ENCODE measurements around the gene GMPR2.
"Not testable (repeated sequence)": the region's sequence is repeated elsewhere in the genome, so short reads cannot be mapped to it uniquely, and the experiment has no call there.

Gene GMPR2

GRCh38 chr14:24231263-24232120 is 1.2 kb upstream of the GMPR2 start:
- DNase-seq (ENCODE audit: low spot score) = no peak

- DNase-seq (ENCODE audit: low spot score) = peak; percentile 97
These were observed 546 bp upstream of the GMPR2 start, which contains the start of gene NEDD8 for GRCh38 chr14:24232121-24232644. TSS of gene NEDD8 (minus strand) at chr14:24232367. CDS start at chr14:24232267, 100 bp downstream.

- DNase-seq (ENCODE audit: low spot score) = no peak
These were observed 773 bp downstream of the GMPR2 start for GRCh38 chr14:24233538-24233866.

GRCh38 chr14:24234095-24235005 is 1.6 kb downstream of the GMPR2 start:
- DNase-seq (ENCODE audit: low spot score) = no peak

- no peak for DNase-seq (ENCODE audit: low spot score)
These were observed 3.3 kb downstream of the GMPR2 start for GRCh38 chr14:24235804-24236688.

- no peak for DNase-seq (ENCODE audit: low spot score)
These were observed 4.1 kb downstream of the GMPR2 start for GRCh38 chr14:24236689-24237462.

- no peak for DNase-seq (ENCODE audit: low spot score)
These were observed 4.8 kb downstream of the GMPR2 start for GRCh38 chr14:24237463-24237955.

- no peak for DNase-seq (ENCODE audit: low spot score)
These were observed 5.4 kb downstream of the GMPR2 start for GRCh38 chr14:24238123-24238522.

- DNase-seq (ENCODE audit: low spot score) = no peak
These were observed 5.9 kb downstream of the GMPR2 start for GRCh38 chr14:24238527-24239037.

GRCh38 chr14:24240110-24240918 is 7.6 kb downstream of the GMPR2 start:
- DNase-seq (ENCODE audit: low spot score) = no peak

- peak; percentile 93 for DNase-seq (ENCODE audit: low spot score)
These were observed 9.2 kb downstream of the GMPR2 start for GRCh38 chr14:24241829-24242443.

GRCh38 chr14:24243336-24243836 is 10.7 kb downstream of the GMPR2 start:
- no peak for DNase-seq (ENCODE audit: low spot score)

- DNase-seq (ENCODE audit: low spot score) = not testable (repeated sequence)
These were observed 12.6 kb downstream of the GMPR2 start for GRCh38 chr14:24245350-24245749.

GRCh38 chr14:24246765-24247212 is 14.1 kb downstream of the GMPR2 start:
- DNase-seq (ENCODE audit: low spot score) = no peak

- no peak for DNase-seq (ENCODE audit: low spot score)
These were observed 14.7 kb downstream of the GMPR2 start for GRCh38 chr14:24247422-24247821.

- DNase-seq (ENCODE audit: low spot score) = no peak
These were observed 16.7 kb downstream of the GMPR2 start for GRCh38 chr14:24249230-24250021.

GRCh38 chr14:24250354-24250753 is 17.6 kb downstream of the GMPR2 start:
- DNase-seq (ENCODE audit: low spot score) = no peak

- peak; percentile 29 for DNase-seq (ENCODE audit: low spot score)
These were observed 19.2 kb downstream of the GMPR2 start for GRCh38 chr14:24251880-24252288.

All from cerebellar cortex (tissue), 1 donor.